ENCODE measurements around the gene ZNF462.

The ZNF462 gene

GRCh38 chr9:106834888-106835287 is 28.1 kb upstream of the ZNF462 start:
- Histone ChIP-seq H3K27me3 (ENCODE audit: insufficient read depth, low read length, poor library complexity, severe bottlenecking) (no peaks in the 10 kb centered on the region), H3K79me2 (ENCODE audit: insufficient read depth, low read length) (no peaks in the 10 kb centered on the region), H3K9ac (ENCODE audit: low read depth, low read length, poor library complexity, severe bottlenecking) (no peak overlapping the region), H3K9me2 (replicated peaks; ENCODE audit: low read depth, low read length) (no peaks in the 10 kb centered on the region), H3K4me1 (ENCODE audit: insufficient read depth, low read length, poor library complexity, severe bottlenecking) (peaks cover 6% of the 10 kb centered on the region), H3K4me2 (ENCODE audit: low read depth, low read length, poor library complexity, severe bottlenecking) (no peak overlapping the region), H3K4me3 (ENCODE audit: low read length, poor library complexity, severe bottlenecking) (no peak overlapping the region), H3K9me3 (ENCODE audit: insufficient read depth, low read depth, low read length) (no peaks in the 10 kb centered on the region), H4K20me1 (ENCODE audit: insufficient read depth, low read length, poor library complexity, severe bottlenecking) (no peaks in the 10 kb centered on the region), H3F3A (ENCODE audit: low read depth) (no peaks in the 10 kb centered on the region), H3K36me3 (ENCODE audit: insufficient read depth, low read length) (no peaks in the 10 kb centered on the region), H2AFZ (ENCODE audit: low read length) (no peak overlapping the region)
- TF ChIP-seq EZH2phosphoT487 (IDR thresholded peaks at IDR 0.05; ENCODE audit: borderline replicate concordance): no peak
- TF ChIP-seq, protein P1, sequence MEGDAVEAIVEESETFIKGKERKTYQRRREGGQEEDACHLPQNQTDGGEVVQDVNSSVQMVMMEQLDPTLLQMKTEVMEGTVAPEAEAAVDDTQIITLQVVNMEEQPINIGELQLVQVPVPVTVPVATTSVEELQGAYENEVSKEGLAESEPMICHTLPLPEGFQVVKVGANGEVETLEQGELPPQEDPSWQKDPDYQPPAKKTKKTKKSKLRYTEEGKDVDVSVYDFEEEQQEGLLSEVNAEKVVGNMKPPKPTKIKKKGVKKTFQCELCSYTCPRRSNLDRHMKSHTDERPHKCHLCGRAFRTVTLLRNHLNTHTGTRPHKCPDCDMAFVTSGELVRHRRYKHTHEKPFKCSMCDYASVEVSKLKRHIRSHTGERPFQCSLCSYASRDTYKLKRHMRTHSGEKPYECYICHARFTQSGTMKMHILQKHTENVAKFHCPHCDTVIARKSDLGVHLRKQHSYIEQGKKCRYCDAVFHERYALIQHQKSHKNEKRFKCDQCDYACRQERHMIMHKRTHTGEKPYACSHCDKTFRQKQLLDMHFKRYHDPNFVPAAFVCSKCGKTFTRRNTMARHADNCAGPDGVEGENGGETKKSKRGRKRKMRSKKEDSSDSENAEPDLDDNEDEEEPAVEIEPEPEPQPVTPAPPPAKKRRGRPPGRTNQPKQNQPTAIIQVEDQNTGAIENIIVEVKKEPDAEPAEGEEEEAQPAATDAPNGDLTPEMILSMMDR (conservative IDR thresholded peaks at IDR 0.05; ENCODE audit: low read length): no peak

- no peak overlapping the region for H3K4me3 ChIP-seq (ENCODE audit: low read length, poor library complexity, severe bottlenecking)
- no peak overlapping the region for H3K4me2 ChIP-seq (ENCODE audit: low read depth, low read length, poor library complexity, severe bottlenecking)
- H4K20me1 ChIP-seq (ENCODE audit: insufficient read depth, low read length, poor library complexity, severe bottlenecking): no peaks in the 10 kb centered on the region
- H3K9ac ChIP-seq (ENCODE audit: low read depth, low read length, poor library complexity, severe bottlenecking): no peak overlapping the region
- H3K9me3 ChIP-seq (ENCODE audit: insufficient read depth, low read depth, low read length): no peaks in the 10 kb centered on the region
- no peak for TF ChIP-seq EZH2phosphoT487 (IDR thresholded peaks at IDR 0.05; ENCODE audit: borderline replicate concordance)
- TF ChIP-seq, protein P1 (conservative IDR thresholded peaks at IDR 0.05; ENCODE audit: low read length): no peak
- no peaks in the 10 kb centered on the region for H3K36me3 ChIP-seq (ENCODE audit: insufficient read depth, low read length)
- H3K4me1 ChIP-seq (ENCODE audit: insufficient read depth, low read length, poor library complexity, severe bottlenecking): no peaks in the 10 kb centered on the region
- no peaks in the 10 kb centered on the region for H3K9me2 ChIP-seq (replicated peaks; ENCODE audit: low read depth, low read length)
- no peaks in the 10 kb centered on the region for H3K27me3 ChIP-seq (ENCODE audit: insufficient read depth, low read length, poor library complexity, severe bottlenecking)
- no peak overlapping the region for H2AFZ ChIP-seq (ENCODE audit: low read length)
- no peaks in the 10 kb centered on the region for H3K79me2 ChIP-seq (ENCODE audit: insufficient read depth, low read length)
- no peaks in the 10 kb centered on the region for H3F3A ChIP-seq (ENCODE audit: low read depth)
Measured at GRCh38 chr9:106835840-106836239, 27.1 kb upstream of the ZNF462 start.

DNA sequence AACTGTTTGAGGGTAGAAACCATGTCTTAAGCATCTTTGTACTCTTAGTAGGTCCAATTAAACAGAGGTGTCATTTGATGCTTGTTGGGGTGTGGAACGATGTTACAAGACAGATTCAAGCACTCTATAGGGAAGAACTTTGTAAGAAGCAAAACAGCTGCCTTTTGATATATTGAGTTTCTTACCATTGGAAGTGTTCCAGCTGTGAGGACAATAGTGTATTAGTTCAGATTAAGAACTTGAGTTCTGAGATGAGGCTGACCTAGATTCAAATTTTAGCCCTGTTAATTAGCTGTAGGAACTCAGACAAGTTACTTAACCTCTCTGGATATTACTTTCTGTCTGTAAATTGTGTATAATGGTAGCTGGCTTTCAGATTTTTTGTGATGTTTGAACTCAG is 19.6 kb upstream of the ZNF462 start:
- Histone ChIP-seq H3K9ac (ENCODE audit: low read depth, low read length, poor library complexity, severe bottlenecking) (no peak overlapping the region), H4K20me1 (ENCODE audit: insufficient read depth, low read length, poor library complexity, severe bottlenecking) (no peaks in the 10 kb centered on the region), H2AFZ (ENCODE audit: low read length) (no peak overlapping the region), H3K9me3 (ENCODE audit: insufficient read depth, low read depth, low read length) (no peaks in the 10 kb centered on the region), H3K4me3 (ENCODE audit: low read length, poor library complexity, severe bottlenecking) (no peak overlapping the region), H3K36me3 (ENCODE audit: insufficient read depth, low read length) (no peaks in the 10 kb centered on the region), H3K4me1 (ENCODE audit: insufficient read depth, low read length, poor library complexity, severe bottlenecking) (no peaks in the 10 kb centered on the region), H3K27me3 (ENCODE audit: insufficient read depth, low read length, poor library complexity, severe bottlenecking) (no peaks in the 10 kb centered on the region), H3K9me2 (replicated peaks; ENCODE audit: low read depth, low read length) (no peaks in the 10 kb centered on the region), H3K4me2 (ENCODE audit: low read depth, low read length, poor library complexity, severe bottlenecking) (no peak overlapping the region), H3K79me2 (ENCODE audit: insufficient read depth, low read length) (no peaks in the 10 kb centered on the region), H3F3A (ENCODE audit: low read depth) (no peaks in the 10 kb centered on the region)
- TF ChIP-seq, protein P1 (conservative IDR thresholded peaks at IDR 0.05; ENCODE audit: low read length): no peak
- TF ChIP-seq EZH2phosphoT487 (IDR thresholded peaks at IDR 0.05; ENCODE audit: borderline replicate concordance): no peak

Data from Loucy (cell line).